Heart left ventricle (tissue), 13 donors: ENCODE results near the gene RYR3.

Source experiments
- POLR2A ChIP-seq, 2 donors: fragments of 450-650 bp; IDR thresholded peaks; one replicate each; pipeline ENCODE4 v1.6.1; 2017; ENCODE audit warnings: antibody characterized with exemption in 2 of 2, mild to moderate bottlenecking in 2 of 2, moderate library complexity in 2 of 2
- TF ChIP-seq, protein P1 (sequence below), 12 donors: fragments of 200-600 bp; sonication (generic) in 4 of 12; IDR thresholded peaks; one replicate each; pipeline versions ENCODE4 v1.5.0 to v1.8.0; 2018 to 2022; ENCODE audit warnings: antibody characterized with exemption in 12 of 12, mild to moderate bottlenecking in 5 of 12
- donor health status: ischemic (EF 13 %, LVEDD 7.1; RV severe dilation, severe dysfunction).
- donor health status: DM: no; HTN: yes; CAD: no.
- donor health status: DM: no; HTN: no; CAD: no.
- donor health status: ischemic (EF 25% LVEDD 6.9; RV normal size, moderate dysfunction).
- donor health status: ischemic (EF 25% LVEDD 5.7; RV mildly dilated, moderate dysfunction).
- donor health status: ischemic (EF 35%, LVEDD 5.7; RV mildly dilated, moderate dysfunction).
- donor health status: nonischemic (EF 11% LVEDD 7.7; RV severe dilation, severe dysfunction).
- donor health status: DM: yes; HTN: yes; CAD: no.
- donor health status: PGD.
- donor health status: ischemic (EF 29% LVEDD 5.4; RV normal size, mild dysfunction).
- donor health status: nonischemic (EF 23%, LVEDD 6.1; RV moderate dilation, normal function).

DNA sequence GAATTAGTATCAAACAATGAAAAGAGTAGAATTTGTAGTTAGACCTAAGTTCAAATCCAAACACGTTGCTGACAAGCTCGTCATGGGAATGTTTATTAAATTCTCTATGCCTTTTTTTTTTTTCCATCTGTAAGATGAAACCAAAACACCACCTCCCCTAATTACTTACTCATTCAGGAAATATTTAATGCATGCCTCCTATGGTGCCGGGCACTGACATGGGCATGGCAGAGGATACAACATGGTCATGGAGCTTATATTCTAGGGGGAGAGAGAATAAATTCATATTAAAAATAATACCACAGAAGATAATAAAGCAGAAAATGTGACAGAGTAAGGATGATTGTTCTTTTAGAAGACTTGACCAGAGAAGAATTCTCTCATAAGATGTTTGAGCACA, 215.8 kb downstream of the RYR3 start:
- TF ChIP-seq, protein P1, sequence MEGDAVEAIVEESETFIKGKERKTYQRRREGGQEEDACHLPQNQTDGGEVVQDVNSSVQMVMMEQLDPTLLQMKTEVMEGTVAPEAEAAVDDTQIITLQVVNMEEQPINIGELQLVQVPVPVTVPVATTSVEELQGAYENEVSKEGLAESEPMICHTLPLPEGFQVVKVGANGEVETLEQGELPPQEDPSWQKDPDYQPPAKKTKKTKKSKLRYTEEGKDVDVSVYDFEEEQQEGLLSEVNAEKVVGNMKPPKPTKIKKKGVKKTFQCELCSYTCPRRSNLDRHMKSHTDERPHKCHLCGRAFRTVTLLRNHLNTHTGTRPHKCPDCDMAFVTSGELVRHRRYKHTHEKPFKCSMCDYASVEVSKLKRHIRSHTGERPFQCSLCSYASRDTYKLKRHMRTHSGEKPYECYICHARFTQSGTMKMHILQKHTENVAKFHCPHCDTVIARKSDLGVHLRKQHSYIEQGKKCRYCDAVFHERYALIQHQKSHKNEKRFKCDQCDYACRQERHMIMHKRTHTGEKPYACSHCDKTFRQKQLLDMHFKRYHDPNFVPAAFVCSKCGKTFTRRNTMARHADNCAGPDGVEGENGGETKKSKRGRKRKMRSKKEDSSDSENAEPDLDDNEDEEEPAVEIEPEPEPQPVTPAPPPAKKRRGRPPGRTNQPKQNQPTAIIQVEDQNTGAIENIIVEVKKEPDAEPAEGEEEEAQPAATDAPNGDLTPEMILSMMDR (IDR thresholded peaks at IDR 0.05) = no peak
- no peak for TF ChIP-seq POLR2A (IDR thresholded peaks at IDR 0.05)
